ENCODE measurements around the gene MRLN. TPM values are rescaled to one million over a fixed set of nuclear protein-coding genes. Genes with fewer than 3 reads are reported as not detected.

Gene MRLN
- total RNA-seq (2021) (0.72 TPM in 1 of 2 replicates, not detected in the other), Bru-seq, nascent RNA (percentile 34 among the genes with signal in this experiment), BruChase-seq, experiment 1, labeled RNA remaining after a 2-hour chase (percentile 33 among the genes with signal in this experiment), BruChase-seq, experiment 2, labeled RNA remaining after a 6-hour chase (percentile 32 among the genes with signal in this experiment)
- long read RNA-seq: 0 reads

GRCh38 chr10:59753267-59753666 is at the start of gene MRLN:
TSS of gene MRLN (minus strand) at chr10:59753455.
- POLR2A ChIA-PET (ENCODE audit: low non-redundant PET): no interaction called here
- Histone ChIP-seq H3K4me3 (ENCODE audit: low read depth, low read length, poor library complexity, severe bottlenecking) (no peak within 1 kb of the TSS), H3K27me3 (replicated peaks; ENCODE audit: insufficient read depth, low read depth, low read length, poor library complexity) (no peaks in the 10 kb centered on the region), H3K4me1 (ENCODE audit: insufficient read depth, low read length, poor library complexity, severe bottlenecking) (no peaks in the 10 kb centered on the region), H3K36me3 (ENCODE audit: insufficient read depth, low read length, poor library complexity, severe bottlenecking) (no peaks in the 10 kb centered on the region), H3K27ac (ENCODE audit: low read depth, low read length, poor library complexity, severe bottlenecking) (no peak within 1 kb of the TSS), H3K9me3 (ENCODE audit: low read depth, low read length, poor library complexity, severe bottlenecking) (no peaks in the 10 kb centered on the region)
- TF ChIP-seq EZH2 (IDR thresholded peaks at IDR 0.05; ENCODE audit: borderline replicate concordance, low read depth, low read length, poor library complexity, severe bottlenecking): no peak
- TF ChIP-seq CTCF (conservative IDR thresholded peaks at IDR 0.05; ENCODE audit: low read depth, low read length): no peak
- no TSS peak for BruUV-seq (replicated peaks)
- CTCF ChIA-PET: no interaction called here
- no peak for DNase-seq (ENCODE audit: low spot score)
- intact Hi-C loops (cut with micrococcal nuclease; ENCODE audit: unreplicated experiment): loop anchor here (5.0 kb wide), 1 partner anchor 126 kb away; no protein-coding TSS in a partner anchor

- peaks cover 13% of the 10 kb centered on the region for H3K36me3 ChIP-seq (ENCODE audit: insufficient read depth, low read length, poor library complexity, severe bottlenecking)
- no peaks in the 10 kb centered on the region for H3K4me1 ChIP-seq (ENCODE audit: insufficient read depth, low read length, poor library complexity, severe bottlenecking)
- ChIA-PET CTCF (no interaction called here), POLR2A (ENCODE audit: low non-redundant PET) (no interaction called here)
- intact Hi-C loops (cut with micrococcal nuclease; ENCODE audit: unreplicated experiment): no loop called here
- H3K27me3 ChIP-seq (replicated peaks; ENCODE audit: insufficient read depth, low read depth, low read length, poor library complexity): no peaks in the 10 kb centered on the region
- no TSS peak for BruUV-seq (replicated peaks)
- no peaks in the 10 kb centered on the region for H3K9me3 ChIP-seq (ENCODE audit: low read depth, low read length, poor library complexity, severe bottlenecking)
- no peak overlapping the region for H3K27ac ChIP-seq (ENCODE audit: low read depth, low read length, poor library complexity, severe bottlenecking)
- H3K4me3 ChIP-seq (ENCODE audit: low read depth, low read length, poor library complexity, severe bottlenecking): no peak overlapping the region
- TF ChIP-seq EZH2 (IDR thresholded peaks at IDR 0.05; ENCODE audit: borderline replicate concordance, low read depth, low read length, poor library complexity, severe bottlenecking) (no peak), CTCF (conservative IDR thresholded peaks at IDR 0.05; ENCODE audit: low read depth, low read length) (no peak)
- DNase-seq (ENCODE audit: low spot score): no peak
Measured at GRCh38 chr10:59801171-59801570, 47.9 kb upstream of the MRLN start.

DNA sequence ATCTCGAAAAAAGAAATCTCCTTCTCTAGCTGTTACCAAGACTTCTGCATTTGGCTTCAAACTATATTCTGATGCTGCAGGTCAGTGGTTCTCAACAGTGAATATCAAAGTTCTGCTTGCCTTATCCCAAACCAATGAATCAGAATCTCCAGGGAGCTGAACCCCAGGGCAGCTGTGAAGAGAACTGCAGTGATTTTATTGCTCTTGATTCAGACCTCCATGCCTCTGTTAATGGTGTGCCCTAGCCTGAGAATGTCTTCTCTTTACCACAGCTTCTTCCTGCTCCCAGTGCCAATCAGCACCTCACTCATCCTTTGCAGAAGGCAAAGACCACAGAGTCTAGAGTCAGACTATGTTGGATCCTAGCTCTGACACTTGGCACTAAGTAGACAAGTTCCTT is 46.2 kb upstream of the MRLN start:
- no peaks in the 10 kb centered on the region for H3K4me1 ChIP-seq (ENCODE audit: insufficient read depth, low read length, poor library complexity, severe bottlenecking)
- ChIA-PET POLR2A (ENCODE audit: low non-redundant PET) (no interaction called here), CTCF (no interaction called here)
- intact Hi-C loops (cut with micrococcal nuclease; ENCODE audit: unreplicated experiment): no loop called here
- no peak overlapping the region for H3K27ac ChIP-seq (ENCODE audit: low read depth, low read length, poor library complexity, severe bottlenecking)
- H3K27me3 ChIP-seq (replicated peaks; ENCODE audit: insufficient read depth, low read depth, low read length, poor library complexity): no peaks in the 10 kb centered on the region
- TF ChIP-seq CTCF (conservative IDR thresholded peaks at IDR 0.05; ENCODE audit: low read depth, low read length): no peak
- no peak for TF ChIP-seq EZH2 (IDR thresholded peaks at IDR 0.05; ENCODE audit: borderline replicate concordance, low read depth, low read length, poor library complexity, severe bottlenecking)
- no peak overlapping the region for H3K4me3 ChIP-seq (ENCODE audit: low read depth, low read length, poor library complexity, severe bottlenecking)
- DNase-seq (ENCODE audit: low spot score): no peak
- no TSS peak for BruUV-seq (replicated peaks)
- no peaks in the 10 kb centered on the region for H3K9me3 ChIP-seq (ENCODE audit: low read depth, low read length, poor library complexity, severe bottlenecking)
- H3K36me3 ChIP-seq (ENCODE audit: insufficient read depth, low read length, poor library complexity, severe bottlenecking): peaks cover 4% of the 10 kb centered on the region

All from A673 (cell line).